CD14-positive monocyte (primary cell): ENCODE measurements around the gene LPCAT1. TPM values are rescaled to one million over a fixed set of nuclear protein-coding genes. Genes with fewer than 3 reads are reported as not detected.
"Not testable (repeated sequence)": the region's sequence is repeated elsewhere in the genome, so short reads cannot be mapped to it uniquely, and the experiment has no call there.

Source experiments
- DNase-seq, 3 donors: peaks; one replicate each; pipeline ENCODE4 v3.0.0-alpha.2; 2011 to 2022
- H2AFZ ChIP-seq: 2 replicates; pipeline ENCODE4 v1.6.0; 2012; ENCODE audit warnings: mild to moderate bottlenecking, low read depth, low read length, inconsistent platforms; ENCODE audit not compliant: insufficient read depth, poor library complexity, severe bottlenecking
- H3K27ac ChIP-seq, 2 donors: 1 replicate in 1 of 2; 2 replicates in 1 of 2; pipeline ENCODE4 v1.5.1; 2012 to 2013; ENCODE audit warnings: low read length in 2 of 2, control low read depth in 1 of 2, inconsistent platforms in 1 of 2, low read depth in 1 of 2, mild to moderate bottlenecking in 1 of 2
- H3K27me3 ChIP-seq, 2 donors: one replicate each; pipeline versions ENCODE4 v1.6.0 to v1.6.1; 2011 to 2013; ENCODE audit warnings: low read length in 2 of 2; ENCODE audit not compliant: control insufficient read depth in 2 of 2, insufficient read depth in 2 of 2
- H3K36me3 ChIP-seq, 2 donors: replicated peaks in 1 of 2; 1 replicate in 1 of 2; 2 replicates in 1 of 2; pipeline versions ENCODE4 v1.5.1 to v1.6.1; 2012 to 2013; ENCODE audit warnings: low read length in 2 of 2, control low read depth in 1 of 2, inconsistent platforms in 1 of 2, mild to moderate bottlenecking in 1 of 2; ENCODE audit not compliant: insufficient read depth in 2 of 2, control insufficient read depth in 1 of 2
- H3K4me1 ChIP-seq, 2 donors: 1 replicate in 1 of 2; 2 replicates in 1 of 2; pipeline versions ENCODE4 v1.5.1 to v1.6.1; 2012 to 2013; ENCODE audit warnings: low read length in 2 of 2, control low read depth in 1 of 2, inconsistent platforms in 1 of 2, mild to moderate bottlenecking in 1 of 2, moderate library complexity in 1 of 2; ENCODE audit not compliant: insufficient read depth in 2 of 2, control insufficient read depth in 1 of 2
- H3K4me2 ChIP-seq: replicated peaks from 2 replicates; pipeline ENCODE3; 2012; ENCODE audit warnings: low read length, moderate library complexity, mild to moderate bottlenecking; ENCODE audit not compliant: poor library complexity, severe bottlenecking; ENCODE audit errors: extremely low read depth
- H3K4me3 ChIP-seq, 3 experiments: fragments of 200-600 bp in 1 of 3; sonication (generic) in 1 of 3; replicated peaks in 1 of 3; 1 replicate in 2 of 3; 2 replicates in 1 of 3; pipeline ENCODE4 v1.5.1; 2011 to 2013; ENCODE audit warnings: low read length in 3 of 3, mild to moderate bottlenecking in 3 of 3, control low read depth in 2 of 3, low read depth in 2 of 3, inconsistent platforms in 1 of 3, moderate library complexity in 1 of 3
- H3K79me2 ChIP-seq: 2 replicates; pipeline ENCODE4 v1.6.0; 2012; ENCODE audit warnings: mild to moderate bottlenecking, control low read depth, inconsistent platforms, low read length, moderate library complexity; ENCODE audit not compliant: insufficient read depth
- H3K9ac ChIP-seq: 2 replicates; pipeline ENCODE4 v1.6.0; 2017; ENCODE audit warnings: low read length, mild to moderate bottlenecking; ENCODE audit not compliant: insufficient read depth, poor library complexity, severe bottlenecking
- H3K9me3 ChIP-seq, 2 donors: replicated peaks in 1 of 2; 1 replicate in 1 of 2; 2 replicates in 1 of 2; pipeline versions ENCODE4 v1.5.1 to v1.6.1; 2012 to 2013; ENCODE audit warnings: low read length in 2 of 2, control low read depth in 1 of 2; ENCODE audit not compliant: control insufficient read depth in 1 of 2, insufficient read depth in 1 of 2
- H4K20me1 ChIP-seq: 2 replicates; pipeline ENCODE4 v1.6.0; 2012; ENCODE audit warnings: mild to moderate bottlenecking, low read length, control low read depth, moderate library complexity; ENCODE audit not compliant: insufficient read depth
- H3K27ac Mint-ChIP-seq, 7 donors: one replicate each; pipeline ENCODE4 v1.8.0; 2020; ENCODE audit warnings: mild to moderate bottlenecking in 7 of 7, mixed read lengths in 7 of 7, moderate library complexity in 6 of 7, inconsistent platforms in 2 of 7
- H3K27me3 Mint-ChIP-seq, 3 donors: one replicate each; pipeline ENCODE4 v1.8.0; 2021 to 2022; ENCODE audit warnings: low read depth in 3 of 3, mild to moderate bottlenecking in 3 of 3, mixed read lengths in 3 of 3, moderate library complexity in 3 of 3, inconsistent platforms in 1 of 3
- H3K36me3 Mint-ChIP-seq, 2 donors: one replicate each; pipeline ENCODE4 v1.8.0; 2020; ENCODE audit warnings: mixed read lengths in 2 of 2, inconsistent platforms in 1 of 2, mild to moderate bottlenecking in 1 of 2
- H3K4me1 Mint-ChIP-seq: one replicate; pipeline ENCODE4 v1.8.0; 2020; ENCODE audit warnings: mild to moderate bottlenecking, mixed read lengths
- H3K4me3 Mint-ChIP-seq, 2 donors: one replicate each; pipeline ENCODE4 v1.8.0; 2020; ENCODE audit warnings: mild to moderate bottlenecking in 2 of 2, mixed read lengths in 2 of 2, moderate library complexity in 1 of 2
- H3K9me3 Mint-ChIP-seq, 7 donors: one replicate each; pipeline ENCODE4 v1.8.0; 2020 to 2022; ENCODE audit warnings: mixed read lengths in 7 of 7, mild to moderate bottlenecking in 6 of 7, moderate library complexity in 6 of 7, inconsistent platforms in 2 of 7
- WGBS: methylation state at CpG from one replicate; pipeline ENCODE4 v1.1.5; 2013; ENCODE audit warnings: missing lambda C conversion rate; ENCODE audit not compliant: insufficient coverage; 5-methylcytosine and 5-hydroxymethylcytosine counted together
- intact Hi-C, 2 donors: fragments of 100-400 bp; cut with micrococcal nuclease; formaldehyde crosslinking; loops; one replicate each; pipeline versions ENCODE4 v1.15.0 to v1.15.1; 2023
- polyA plus RNA-seq, 3 donors: library from polyadenylated mRNA; depleted of rRNA in 1 of 3; unstranded in 2 of 3; stranded (reverse) in 1 of 3; fragments of 300-500 nt in 2 of 3; fragments of >200 nt in 1 of 3; fragmentation: Illumina TruSeq in 2 of 3; gene quantifications; 1 replicate in 2 of 3; 2 replicates in 1 of 3; pipeline ENCODE4 v1.2.3, GENCODE V29; 2012 to 2021
- TF ChIP-seq, protein P1 (sequence below): fragments of 200-600 bp; IDR thresholded peaks from one replicate; pipeline ENCODE4 v1.8.0; 2022; ENCODE audit warnings: antibody characterized with exemption, mild to moderate bottlenecking

The LPCAT1 gene
- polyA plus RNA-seq, 3 donors, result 34.1 to 53.9 (median 34.8) TPM

- H3K79me2 ChIP-seq, result peaks cover 88% of the 10 kb centered on the region
- intact Hi-C loops, result loop anchor here (5.0 to 10.0 kb wide), 3 partner anchors 38 to 49 kb away; no protein-coding TSS in a partner anchor
- H3K27ac Mint-ChIP-seq, result peak overlapping the region in 5 of 7 donors; percentile 86 to 97 (median 90)
- H3K27ac ChIP-seq, result peak overlapping the region; percentile 81 to 86
- peaks cover 55% of the 10 kb centered on the region for H3K4me1 Mint-ChIP-seq
- no peak for DNase-seq
- H3K4me3 ChIP-seq, result no peak overlapping the region
- no peaks in the 10 kb centered on the region for H3K9me3 ChIP-seq
- H2AFZ ChIP-seq, result no peak overlapping the region
- peaks cover 43 to 49% of the 10 kb centered on the region in 2 donors for H3K4me1 ChIP-seq
- 96% methylated on average over 9 of the region's 11 CpGs for WGBS
- H3K27me3 Mint-ChIP-seq, result peaks cover 0 to 4% (median 0%) of the 10 kb centered on the region in 3 donors
- TF ChIP-seq, protein P1, sequence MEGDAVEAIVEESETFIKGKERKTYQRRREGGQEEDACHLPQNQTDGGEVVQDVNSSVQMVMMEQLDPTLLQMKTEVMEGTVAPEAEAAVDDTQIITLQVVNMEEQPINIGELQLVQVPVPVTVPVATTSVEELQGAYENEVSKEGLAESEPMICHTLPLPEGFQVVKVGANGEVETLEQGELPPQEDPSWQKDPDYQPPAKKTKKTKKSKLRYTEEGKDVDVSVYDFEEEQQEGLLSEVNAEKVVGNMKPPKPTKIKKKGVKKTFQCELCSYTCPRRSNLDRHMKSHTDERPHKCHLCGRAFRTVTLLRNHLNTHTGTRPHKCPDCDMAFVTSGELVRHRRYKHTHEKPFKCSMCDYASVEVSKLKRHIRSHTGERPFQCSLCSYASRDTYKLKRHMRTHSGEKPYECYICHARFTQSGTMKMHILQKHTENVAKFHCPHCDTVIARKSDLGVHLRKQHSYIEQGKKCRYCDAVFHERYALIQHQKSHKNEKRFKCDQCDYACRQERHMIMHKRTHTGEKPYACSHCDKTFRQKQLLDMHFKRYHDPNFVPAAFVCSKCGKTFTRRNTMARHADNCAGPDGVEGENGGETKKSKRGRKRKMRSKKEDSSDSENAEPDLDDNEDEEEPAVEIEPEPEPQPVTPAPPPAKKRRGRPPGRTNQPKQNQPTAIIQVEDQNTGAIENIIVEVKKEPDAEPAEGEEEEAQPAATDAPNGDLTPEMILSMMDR, result no peak
- H3K36me3 Mint-ChIP-seq, result peaks cover 56 to 69% of the 10 kb centered on the region in 2 donors
- H3K27me3 ChIP-seq, result no peaks in the 10 kb centered on the region
- H3K4me2 ChIP-seq, result no peak overlapping the region
- H3K9ac ChIP-seq, result peak overlapping the region; percentile 12
- H4K20me1 ChIP-seq, result peaks cover 84% of the 10 kb centered on the region
- H3K4me3 Mint-ChIP-seq, result no peak overlapping the region
- peaks cover 39 to 50% of the 10 kb centered on the region in 2 donors for H3K36me3 ChIP-seq
- H3K9me3 Mint-ChIP-seq, result no peaks in the 10 kb centered on the region
These were observed 8.3 kb downstream of the LPCAT1 start for GRCh38 chr5:1515311-1515920.

GRCh38 chr5:1514819-1515310, 8.9 kb downstream of the LPCAT1 start:
- H3K4me3 Mint-ChIP-seq, H2AFZ ChIP-seq, H3K4me3 ChIP-seq, DNase-seq, H3K9me3 Mint-ChIP-seq, H3K4me2 ChIP-seq, H3K27me3 ChIP-seq, H3K9me3 ChIP-seq, H3K27ac ChIP-seq, H3K27me3 Mint-ChIP-seq, H3K9ac ChIP-seq: not testable (repeated sequence)
- Histone ChIP-seq H4K20me1 (peaks cover 84% of the 10 kb centered on the region), H3K4me1 (peaks cover 43 to 49% of the 10 kb centered on the region in 2 donors), H3K79me2 (peaks cover 87% of the 10 kb centered on the region), H3K36me3 (peaks cover 38 to 50% of the 10 kb centered on the region in 2 donors)
- Mint-ChIP-seq H3K36me3 (peaks cover 56 to 69% of the 10 kb centered on the region in 2 donors), H3K27ac (peak overlapping the region in 3 of 7 donors; percentile 8 to 72 (median 56)), H3K4me1 (peaks cover 55% of the 10 kb centered on the region)
- 99% methylated on average over 11 of the region's 11 CpGs for WGBS
- intact Hi-C loops, result loop anchor here (5.0 to 10.0 kb wide), 3 partner anchors 38 to 50 kb away; no protein-coding TSS in a partner anchor
